Neural cell (in vitro differentiated cells): ENCODE results near the gene CLEC12A. TPM values are rescaled to one million over a fixed set of nuclear protein-coding genes. Genes with fewer than 3 reads are reported as not detected.

Experiments used
- H2AFZ ChIP-seq: fragments of 200-600, 300-800 bp; sonication (generic), shearing (Covaris generic); 2 replicates; pipeline ENCODE4 v1.6.0; 2014; ENCODE audit warnings: low read depth, mild to moderate bottlenecking, antibody characterized with exemption, low read length, moderate library complexity
- H3F3A ChIP-seq: fragments of 200-600 bp; shearing (Covaris generic); 2 replicates; pipeline ENCODE4 v1.6.1; 2016; ENCODE audit warnings: mild to moderate bottlenecking, moderate library complexity, mixed read lengths, antibody characterized with exemption, low read length; ENCODE audit not compliant: insufficient read depth, poor library complexity, severe bottlenecking
- H3K27ac ChIP-seq: fragments of 200-600, 300-800 bp; sonication (generic), shearing (Covaris generic); 2 replicates; pipeline ENCODE4 v1.5.1; 2014; ENCODE audit warnings: mild to moderate bottlenecking, low read length, moderate library complexity
- H3K27me3 ChIP-seq: fragments of 300-800, 200-600 bp; sonication (generic), shearing (Covaris generic); 2 replicates; pipeline ENCODE4 v1.6.0; 2014; ENCODE audit warnings: mild to moderate bottlenecking, low read depth, low read length, moderate library complexity; ENCODE audit not compliant: insufficient read depth
- H3K36me3 ChIP-seq: fragments of 300-800, 200-600 bp; sonication (generic), shearing (Covaris generic); 2 replicates; pipeline ENCODE4 v1.5.1; 2014; ENCODE audit warnings: mild to moderate bottlenecking, antibody characterized with exemption, low read length, moderate library complexity; ENCODE audit not compliant: insufficient read depth
- H3K4me2 ChIP-seq: fragments of 300-800, 200-600 bp; sonication (generic), shearing (Covaris generic); 2 replicates; pipeline ENCODE4 v1.6.0; 2014; ENCODE audit warnings: mild to moderate bottlenecking, low read length
- H3K4me3 ChIP-seq: fragments of 300-800, 200-600 bp; sonication (generic), shearing (Covaris generic); 2 replicates; pipeline ENCODE4 v1.5.1; 2014; ENCODE audit warnings: mild to moderate bottlenecking, low read length, moderate library complexity
- H3K79me2 ChIP-seq: fragments of 200-600 bp; shearing (Covaris generic); replicated peaks from 2 replicates; pipeline ENCODE4 v1.6.0; 2014; ENCODE audit warnings: mild to moderate bottlenecking, low read length, moderate library complexity; ENCODE audit not compliant: insufficient read depth
- H3K9ac ChIP-seq: fragments of 300-800, 200-600 bp; sonication (generic), shearing (Covaris generic); 2 replicates; pipeline ENCODE4 v1.6.1; 2016; ENCODE audit warnings: mild to moderate bottlenecking, low read length, mixed read lengths
- H3K9me2 ChIP-seq: fragments of 200-600 bp; shearing (Covaris generic); 2 replicates; pipeline ENCODE4 v1.6.1; 2016; ENCODE audit warnings: mild to moderate bottlenecking, low read length, mixed read lengths; ENCODE audit not compliant: insufficient read depth
- H3K9me3 ChIP-seq: fragments of 200-600, 300-800 bp; sonication (generic), shearing (Covaris generic); 2 replicates; pipeline ENCODE4 v1.6.1; 2016; ENCODE audit warnings: mild to moderate bottlenecking, mixed run types, low read length, moderate library complexity, mixed read lengths
- H4K20me1 ChIP-seq: fragments of 200-600 bp; shearing (Covaris generic); 2 replicates; pipeline ENCODE4 v1.6.1; 2016; ENCODE audit warnings: mild to moderate bottlenecking, mixed run types; ENCODE audit not compliant: insufficient read depth
- CTCF ChIP-seq: fragments of 450-650 bp; IDR thresholded peaks from 2 replicates; pipeline ENCODE4 v1.5.1; 2014; ENCODE audit warnings: antibody characterized with exemption, mild to moderate bottlenecking, moderate library complexity; ENCODE audit not compliant: poor library complexity, severe bottlenecking
- EP300 ChIP-seq: fragments of 450-650 bp; conservative IDR thresholded peaks from 2 replicates; pipeline ENCODE4 v1.6.1; 2014; ENCODE audit warnings: antibody characterized with exemption, mild to moderate bottlenecking, moderate library complexity; ENCODE audit not compliant: poor library complexity, severe bottlenecking
- EZH2 ChIP-seq: fragments of 200-600, 300-800 bp; shearing (Covaris generic), sonication (generic); IDR thresholded peaks from 2 replicates; pipeline ENCODE4 v1.6.1; 2014; ENCODE audit warnings: antibody characterized with exemption, low read length, borderline replicate concordance, mild to moderate bottlenecking; ENCODE audit not compliant: insufficient read depth, poor library complexity, severe bottlenecking
- MXI1 ChIP-seq: fragments of 450-650 bp; conservative IDR thresholded peaks from 2 replicates; pipeline ENCODE4 v1.6.1; 2014; ENCODE audit warnings: antibody characterized with exemption, mild to moderate bottlenecking; ENCODE audit not compliant: poor library complexity, severe bottlenecking
- POLR2AphosphoS5 ChIP-seq: IDR thresholded peaks from 2 replicates; pipeline ENCODE4 v1.6.1; 2012
- RAD21 ChIP-seq: fragments of 450-650 bp; conservative IDR thresholded peaks from 2 replicates; pipeline ENCODE4 v1.6.1; 2014; ENCODE audit warnings: antibody characterized with exemption, mild to moderate bottlenecking, moderate library complexity
- REST ChIP-seq: IDR thresholded peaks from 2 replicates; pipeline ENCODE4 v1.6.1; 2012; ENCODE audit warnings: borderline replicate concordance
- SMC3 ChIP-seq: fragments of 450-650 bp; conservative IDR thresholded peaks from 2 replicates; pipeline ENCODE4 v1.6.1; 2014; ENCODE audit warnings: antibody characterized with exemption, mild to moderate bottlenecking, moderate library complexity; ENCODE audit not compliant: poor library complexity
- TAF1 ChIP-seq: IDR thresholded peaks from 2 replicates; pipeline ENCODE4 v1.6.1; 2012; ENCODE audit warnings: low read depth
- polyA plus RNA-seq: library from polyadenylated mRNA; depleted of rRNA; stranded (reverse); fragments of >200 nt; gene quantifications from 2 replicates; pipeline ENCODE4 v1.2.3, GENCODE V29; 2014

CLEC12A gene
- polyA plus RNA-seq, 1 donor from 2014 or later = not detected

GRCh38 chr12:10018386-10018785 lies 47.2 kb downstream of the CLEC12A start:
- H3K27me3 ChIP-seq = no peaks in the 10 kb centered on the region
- H4K20me1 ChIP-seq = no peaks in the 10 kb centered on the region
- TF ChIP-seq MXI1 = no peak
- no peak for TF ChIP-seq TAF1
- no peak for TF ChIP-seq REST
- TF ChIP-seq EZH2 = no peak
- no peak for TF ChIP-seq CTCF
- TF ChIP-seq SMC3 = no peak
- no peak for TF ChIP-seq POLR2AphosphoS5
- TF ChIP-seq EP300 = no peak
- no peak for TF ChIP-seq RAD21
- H3K9me2 ChIP-seq = no peaks in the 10 kb centered on the region
- H2AFZ ChIP-seq = no peak overlapping the region
- H3K9ac ChIP-seq = no peak overlapping the region
- H3K79me2 ChIP-seq = no peaks in the 10 kb centered on the region
- H3F3A ChIP-seq = no peaks in the 10 kb centered on the region
- no peaks in the 10 kb centered on the region for H3K9me3 ChIP-seq
- no peak overlapping the region for H3K4me3 ChIP-seq
- H3K27ac ChIP-seq = no peak overlapping the region
- no peaks in the 10 kb centered on the region for H3K36me3 ChIP-seq
- no peak overlapping the region for H3K4me2 ChIP-seq

GRCh38 chr12:10021342-10021741 lies 50.1 kb downstream of the CLEC12A start:
- Histone ChIP-seq H2AFZ (no peak overlapping the region), H3K27me3 (no peaks in the 10 kb centered on the region), H3K4me3 (no peak overlapping the region), H3K27ac (no peak overlapping the region), H3K36me3 (no peaks in the 10 kb centered on the region), H3F3A (no peaks in the 10 kb centered on the region), H3K4me2 (no peak overlapping the region), H4K20me1 (no peaks in the 10 kb centered on the region), H3K79me2 (no peaks in the 10 kb centered on the region), H3K9me2 (no peaks in the 10 kb centered on the region), H3K9me3 (no peaks in the 10 kb centered on the region), H3K9ac (no peak overlapping the region)
- TF ChIP-seq TAF1 (no peak), CTCF (no peak), SMC3 (no peak), MXI1 (no peak), EZH2 (no peak), EP300 (no peak), REST (no peak), POLR2AphosphoS5 (no peak), RAD21 (no peak)
